NCI-H526 treated with DMSO at 0.1 percent for 48 hours (cell line): ENCODE measurements around the gene CSTA.

Experiments
- DNase-seq: peaks from one replicate; lab custom pipeline; 2025; lab: John Stamatoyannopoulos, UW

Gene CSTA

DNA sequence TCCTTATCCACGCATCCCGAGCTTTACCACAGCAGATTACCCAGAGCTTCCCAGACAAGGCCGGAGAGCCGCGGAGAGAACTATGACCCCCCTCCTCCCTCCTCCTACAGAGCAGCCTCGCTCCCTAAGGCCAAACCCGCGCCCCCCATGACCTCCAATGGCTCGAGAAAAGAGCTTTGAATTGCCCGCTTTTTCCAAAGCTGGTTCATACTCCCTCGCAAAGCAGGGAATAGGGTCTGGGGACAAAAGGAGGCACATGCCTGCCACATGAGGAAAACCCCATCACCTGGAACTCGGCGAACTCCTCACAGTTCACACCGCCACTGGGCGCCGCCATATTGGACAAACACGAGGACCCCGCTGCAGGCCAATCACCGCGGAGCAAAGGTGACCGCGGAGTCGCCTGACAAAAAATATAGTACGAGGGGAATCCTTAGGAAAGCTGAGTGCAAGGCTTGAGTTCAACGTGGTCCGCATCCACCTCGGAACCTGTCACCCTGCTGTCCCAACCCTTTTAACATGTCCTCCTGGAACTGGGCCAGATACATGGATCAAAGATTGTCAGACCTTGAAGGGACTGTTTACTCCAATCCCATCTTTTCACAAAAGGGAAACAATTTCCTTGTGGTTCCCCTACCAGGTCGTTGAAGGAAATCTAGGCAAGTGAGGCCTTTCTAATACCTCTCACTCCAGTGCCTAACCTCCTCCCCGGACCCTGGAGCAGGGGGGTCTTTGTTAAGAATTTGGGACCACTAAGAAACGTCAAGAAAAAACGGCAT is 58.0 kb downstream of the CSTA start, which contains the start of gene MIX23:
TSS of gene MIX23 (minus strand) at position 344 of the 779 bp plus-strand sequence. CDS start at position 337, 7 bp downstream.
- DNase-seq = peak; percentile 89

DNA sequence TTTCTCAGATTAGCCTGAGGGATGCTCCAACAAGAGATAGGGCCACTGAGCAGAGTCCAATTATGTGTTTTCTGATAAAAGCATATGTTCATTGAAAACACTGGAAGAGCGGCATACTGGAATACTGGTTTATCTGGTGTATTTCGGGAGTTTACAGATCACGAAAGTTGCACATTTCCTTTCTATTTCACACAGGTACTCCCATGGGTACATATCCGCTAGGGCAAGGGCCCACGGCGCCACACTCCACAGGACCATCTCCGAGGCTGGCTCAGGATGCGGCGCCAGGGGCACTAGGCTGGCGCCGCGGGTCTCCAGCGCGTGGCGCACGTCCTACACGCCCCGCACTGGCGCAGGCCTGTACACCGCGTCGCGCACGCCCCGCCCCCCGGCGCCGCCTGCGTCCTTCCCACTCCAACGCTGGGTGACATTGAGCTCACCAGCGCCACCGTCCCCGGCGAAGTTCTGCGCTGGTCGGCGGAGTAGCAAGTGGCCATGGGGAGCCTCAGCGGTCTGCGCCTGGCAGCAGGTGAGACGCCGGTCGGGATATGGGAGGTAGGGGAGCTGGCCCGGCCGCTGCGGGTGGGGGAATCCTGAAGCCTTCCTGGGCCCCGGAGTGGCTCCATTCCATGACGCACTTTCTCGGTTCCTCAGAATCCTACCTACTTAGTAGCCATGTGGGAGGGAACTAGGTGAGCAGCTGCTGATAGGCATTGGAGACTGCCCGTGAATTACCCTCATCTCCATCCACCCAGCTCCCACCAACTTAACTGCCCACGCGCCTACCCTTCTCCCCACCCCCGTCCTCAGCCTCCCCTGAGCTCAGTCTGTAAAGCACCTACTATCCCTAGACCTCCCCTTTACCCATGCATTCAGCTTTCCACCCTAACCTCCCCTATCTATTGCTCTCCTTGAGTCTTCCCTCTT is 59.0 kb downstream of the CSTA start, which contains the start of gene FAM162A:
TSS of gene FAM162A (plus strand) at position 412 of the 927 bp plus-strand sequence. CDS start at position 496, 84 bp downstream.
- DNase-seq = peak; percentile 95

DNA sequence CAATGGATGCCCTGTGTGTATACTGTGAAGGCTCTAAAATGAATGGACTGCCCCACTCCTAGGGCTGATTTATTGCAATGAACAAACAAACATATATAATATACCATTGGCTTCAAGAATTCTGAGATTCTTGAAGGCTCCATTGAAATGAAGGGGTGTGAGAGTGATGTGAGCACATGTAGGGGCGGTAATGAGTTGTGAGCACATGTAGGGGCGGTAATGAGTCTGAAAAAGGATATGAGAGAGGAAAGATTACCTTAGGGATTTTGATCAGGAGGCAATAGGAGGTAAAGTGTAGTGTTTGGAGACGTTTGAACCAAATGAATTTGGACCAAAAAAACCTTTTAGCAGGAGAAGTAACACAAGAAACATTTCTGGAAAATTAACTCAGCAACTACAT is 62.7 kb downstream of the CSTA start:
- no peak for DNase-seq

DNA sequence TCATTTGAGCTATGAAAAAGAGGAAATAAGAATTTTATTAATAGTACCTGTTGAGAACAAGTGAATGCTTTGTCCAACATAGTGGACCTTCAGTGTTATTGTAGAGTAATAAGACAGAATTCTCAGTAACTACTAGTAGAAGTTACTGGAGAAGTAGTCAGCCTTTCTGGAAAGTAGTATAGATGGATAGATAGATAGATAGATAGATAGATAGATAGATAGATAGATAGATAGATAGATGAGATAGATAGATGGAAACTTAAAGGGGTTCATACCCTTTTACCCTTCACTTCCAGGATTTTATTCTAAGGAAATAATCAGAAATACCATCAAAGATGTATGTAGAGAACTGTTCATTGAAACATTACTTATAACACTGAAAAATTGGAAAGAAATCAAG is 64.1 kb downstream of the CSTA start:
- no peak for DNase-seq

DNA sequence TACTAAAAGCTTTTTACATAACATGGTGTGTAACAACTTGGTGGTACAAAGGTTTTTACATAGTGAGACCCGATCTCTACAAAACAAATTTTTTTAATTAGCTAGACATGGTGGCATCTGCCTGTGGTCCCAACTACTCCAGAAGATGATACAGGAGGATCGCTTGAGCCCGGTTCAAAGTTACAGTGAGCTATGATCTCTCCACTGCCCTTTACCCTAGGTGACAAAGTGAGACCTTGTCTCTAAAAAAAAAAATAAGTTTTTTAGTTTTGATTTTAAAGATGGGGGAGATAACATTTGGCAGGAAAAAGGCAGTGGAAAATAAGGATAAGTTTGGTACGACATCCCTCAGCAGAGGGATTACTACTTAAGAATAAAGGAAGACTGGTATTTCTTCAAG is 64.8 kb downstream of the CSTA start:
- no peak for DNase-seq

DNA sequence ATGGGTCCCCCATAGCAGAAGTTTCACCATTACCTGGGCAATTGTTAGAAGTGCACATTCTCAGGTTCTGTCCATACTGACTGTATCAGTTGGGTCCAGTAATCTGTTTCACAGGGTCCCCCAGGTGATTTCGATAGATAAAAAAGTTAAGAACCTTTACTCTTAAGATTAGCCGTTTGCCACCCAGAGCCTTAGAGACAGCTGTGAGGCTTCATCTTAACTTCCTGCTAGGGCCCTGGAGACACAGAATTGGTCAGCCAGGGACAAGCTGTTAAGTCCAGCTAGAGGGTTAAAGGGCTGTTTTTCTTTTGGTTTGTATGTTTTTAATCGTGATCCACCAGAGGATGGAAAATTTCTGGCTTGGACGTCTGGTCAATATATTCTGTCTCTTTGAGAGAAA is 65.6 kb downstream of the CSTA start:
- DNase-seq = no peak
